H1 (cell line): ENCODE data around the gene EEIG1. TPM values are rescaled to one million over a fixed set of nuclear protein-coding genes. Genes with fewer than 3 reads are reported as not detected.

Source experiments
- CTCF ChIA-PET: fragments of 300-600 bp; sonication (Branson Sonifier 250); formaldehyde crosslinking; loops from one replicate; lab custom pipeline; 2021; ENCODE audit not compliant: partially characterized antibody; lab: Charles Lee
- POLR2A ChIA-PET: fragments of 300-600 bp; sonication (Branson Sonifier 250); formaldehyde crosslinking; loops from one replicate; lab custom pipeline; 2021; ENCODE audit warnings: inconsistent platforms; ENCODE audit not compliant: partially characterized antibody; lab: Charles Lee
- DNase-seq, 2 experiments: peaks; one replicate each; pipeline versions ENCODE4 v3.0.0 to v3.0.0-alpha.2; 2010 to 2022; ENCODE audit warnings: low spot score in 2 of 2, low read depth in 1 of 2, mixed read lengths in 1 of 2
- FAIRE-seq: peaks from 2 replicates; lab custom pipeline; 2011; peaks lifted over from hg19 to GRCh38; lab: Jason Lieb, UNC
- H2AFZ ChIP-seq: 2 replicates; pipeline ENCODE4 v1.8.1; 2012; ENCODE audit warnings: low read length, inconsistent platforms
- H2AK5ac ChIP-seq: 2 replicates; pipeline ENCODE4 v1.6.1; 2013; ENCODE audit warnings: low read depth, low read length
- H2BK120ac ChIP-seq: replicated peaks from 2 replicates; pipeline ENCODE3; 2013; ENCODE audit warnings: low read depth, low read length, inconsistent platforms
- H2BK12ac ChIP-seq: 2 replicates; pipeline ENCODE4 v1.6.1; 2013; ENCODE audit warnings: low read depth, low read length
- H2BK15ac ChIP-seq: 2 replicates; pipeline ENCODE4 v1.6.1; 2013; ENCODE audit warnings: low read length
- H2BK20ac ChIP-seq: 2 replicates; pipeline ENCODE4 v1.6.1; 2013; ENCODE audit warnings: low read length
- H2BK5ac ChIP-seq: 2 replicates; pipeline ENCODE4 v1.6.1; 2013; ENCODE audit warnings: low read depth, low read length
- H3K14ac ChIP-seq: 2 replicates; pipeline ENCODE4 v1.6.1; 2013; ENCODE audit warnings: inconsistent platforms; ENCODE audit not compliant: insufficient read length
- H3K18ac ChIP-seq: 2 replicates; pipeline ENCODE4 v1.6.1; 2013; ENCODE audit warnings: low read length; ENCODE audit errors: extremely low read depth
- H3K23ac ChIP-seq: 2 replicates; pipeline ENCODE4 v1.6.1; 2013; ENCODE audit warnings: inconsistent platforms; ENCODE audit not compliant: insufficient read length
- H3K23me2 ChIP-seq: 2 replicates; pipeline ENCODE4 v1.6.1; 2013; ENCODE audit warnings: low read depth, low read length
- H3K27ac ChIP-seq: 2 replicates; pipeline ENCODE4 v1.6.1; 2011; ENCODE audit warnings: low read depth, low read length, inconsistent platforms
- H3K27me3 ChIP-seq, 4 experiments: replicated peaks in 1 of 4; 1 replicate in 1 of 4; 2 replicates in 3 of 4; pipeline versions ENCODE4 v1.6.1 to v1.8.1; 2011 to 2013; ENCODE audit warnings: low read length in 3 of 4, mild to moderate bottlenecking in 3 of 4, inconsistent platforms in 2 of 4, mixed read lengths in 2 of 4, moderate library complexity in 1 of 4; ENCODE audit not compliant: control insufficient read depth in 3 of 4, insufficient read depth in 3 of 4; ENCODE audit errors: extremely low read depth in 1 of 4
- H3K36me3 ChIP-seq, 4 experiments: 2 replicates each; pipeline versions ENCODE4 v1.6.1 to v1.8.1; 2011 to 2013; ENCODE audit warnings: mild to moderate bottlenecking in 4 of 4, low read length in 3 of 4, moderate library complexity in 2 of 4, control low read depth in 1 of 4, inconsistent platforms in 1 of 4; ENCODE audit not compliant: insufficient read depth in 4 of 4, control insufficient read depth in 2 of 4
- H3K4ac ChIP-seq: replicated peaks from 2 replicates; pipeline ENCODE3; 2013; ENCODE audit warnings: low read length, low read depth, mixed read lengths, inconsistent platforms; ENCODE audit not compliant: insufficient read length
- H3K4me1 ChIP-seq, 4 experiments: replicated peaks in 1 of 4; 1 replicate in 1 of 4; 2 replicates in 3 of 4; pipeline versions ENCODE4 v1.6.1 to v1.8.1; 2011 to 2013; ENCODE audit warnings: low read length in 3 of 4, inconsistent platforms in 2 of 4, mixed read lengths in 1 of 4; ENCODE audit not compliant: insufficient read depth in 4 of 4, control insufficient read depth in 3 of 4
- H3K4me2 ChIP-seq, 2 experiments: 2 replicates each; pipeline versions ENCODE4 v1.6.1 to v1.8.1; 2011 to 2013; ENCODE audit warnings: low read depth in 2 of 2, low read length in 2 of 2, control low read depth in 1 of 2, inconsistent platforms in 1 of 2, mild to moderate bottlenecking in 1 of 2; ENCODE audit not compliant: insufficient read depth in 1 of 2
- H3K4me3 ChIP-seq, 4 experiments: fragments of 200-600, 300-600 bp in 1 of 4; sonication (generic), shearing (Covaris generic), sonication (Bioruptor Twin) in 1 of 4; 2 replicates each; pipeline versions ENCODE4 v1.5.1 to v1.8.1; 2011 to 2016; ENCODE audit warnings: low read length in 4 of 4, low read depth in 3 of 4, control low read depth in 2 of 4, inconsistent platforms in 2 of 4, mild to moderate bottlenecking in 2 of 4, mixed read lengths in 1 of 4, moderate library complexity in 1 of 4; ENCODE audit not compliant: insufficient read depth in 2 of 4; ENCODE audit errors: extremely low read depth in 1 of 4
- H3K56ac ChIP-seq: replicated peaks from 2 replicates; pipeline ENCODE3; 2013; ENCODE audit warnings: low read depth, mild to moderate bottlenecking, mixed read lengths, low read length, inconsistent platforms; ENCODE audit not compliant: insufficient read length
- H3K79me1 ChIP-seq: 2 replicates; pipeline ENCODE4 v1.6.1; 2013; ENCODE audit warnings: low read depth, low read length, control low read depth
- H3K79me2 ChIP-seq, 2 experiments: 2 replicates each; pipeline versions ENCODE4 v1.6.1 to v1.8.1; 2012 to 2013; ENCODE audit warnings: low read length in 2 of 2, mild to moderate bottlenecking in 2 of 2, inconsistent platforms in 1 of 2; ENCODE audit not compliant: insufficient read depth in 2 of 2, control insufficient read depth in 1 of 2
- H3K9ac ChIP-seq, 4 experiments: replicated peaks in 1 of 4; 1 replicate in 1 of 4; 2 replicates in 3 of 4; pipeline versions ENCODE4 v1.6.1 to v1.8.1; 2011 to 2013; ENCODE audit warnings: low read depth in 3 of 4, low read length in 3 of 4, control low read depth in 2 of 4, mild to moderate bottlenecking in 2 of 4, moderate library complexity in 2 of 4, inconsistent platforms in 1 of 4; ENCODE audit errors: extremely low read depth in 1 of 4
- H3K9me3 ChIP-seq, 2 experiments: 2 replicates each; pipeline versions ENCODE4 v1.6.1 to v1.8.1; 2012 to 2013; ENCODE audit warnings: mild to moderate bottlenecking in 2 of 2, moderate library complexity in 2 of 2, control low read depth in 1 of 2, inconsistent platforms in 1 of 2, low read depth in 1 of 2, low read length in 1 of 2, mixed read lengths in 1 of 2; ENCODE audit not compliant: insufficient read depth in 2 of 2
- H4K20me1 ChIP-seq, 2 experiments: replicated peaks in 1 of 2; 2 replicates each; pipeline versions ENCODE3 to v1.8.1; 2011 to 2013; ENCODE audit warnings: inconsistent platforms in 2 of 2, low read length in 2 of 2, mild to moderate bottlenecking in 1 of 2; ENCODE audit not compliant: insufficient read depth in 2 of 2, control insufficient read depth in 1 of 2
- H4K5ac ChIP-seq: 2 replicates; pipeline ENCODE4 v1.6.1; 2013; ENCODE audit warnings: low read length, low read depth, mixed read lengths, inconsistent platforms; ENCODE audit not compliant: insufficient read length
- H4K8ac ChIP-seq: 2 replicates; pipeline ENCODE4 v1.8.0; 2013; ENCODE audit warnings: mild to moderate bottlenecking, moderate library complexity, low read length, inconsistent platforms; ENCODE audit not compliant: insufficient read depth; ENCODE audit errors: extremely low read depth
- H4K91ac ChIP-seq: replicated peaks from 2 replicates; pipeline ENCODE3; 2013; ENCODE audit warnings: low read length, mixed read lengths, inconsistent platforms; ENCODE audit not compliant: insufficient read length
- E2F6 ChIP-seq: IDR thresholded peaks from 2 replicates; pipeline ENCODE4 v1.6.1; 2012; ENCODE audit warnings: inconsistent platforms
- EZH2 ChIP-seq: fragments of 200-600 bp; sonication (generic); IDR thresholded peaks from 2 replicates; pipeline ENCODE4 v1.7.1; 2012; ENCODE audit warnings: low read depth, mild to moderate bottlenecking, moderate library complexity, low read length, inconsistent platforms; ENCODE audit not compliant: severe bottlenecking
- GTF2F1 ChIP-seq: IDR thresholded peaks from 2 replicates; pipeline ENCODE4 v1.6.1; 2012; ENCODE audit warnings: low read depth, low read length, improper control_type of control experiment, borderline replicate concordance
- JUN ChIP-seq: IDR thresholded peaks from 2 replicates; pipeline ENCODE4 v1.6.1; 2011; ENCODE audit warnings: low read depth, mild to moderate bottlenecking, improper control_type of control experiment, low read length
- KDM4A ChIP-seq: IDR thresholded peaks from one replicate; pipeline ENCODE4 v1.7.1; 2012; ENCODE audit warnings: low read depth, mild to moderate bottlenecking, moderate library complexity, low read length, inconsistent platforms; ENCODE audit not compliant: severe bottlenecking
- NRF1 ChIP-seq: IDR thresholded peaks from 2 replicates; pipeline ENCODE4 v1.6.1; 2011; ENCODE audit warnings: mild to moderate bottlenecking, low read depth, low read length, improper control_type of control experiment
- POLR2AphosphoS5 ChIP-seq: IDR thresholded peaks from 2 replicates; pipeline ENCODE4 v1.6.1; 2011; ENCODE audit warnings: low read depth, low read length
- RAD21 ChIP-seq, 2 experiments: IDR thresholded peaks in 1 of 2; conservative IDR thresholded peaks in 1 of 2; 2 replicates each; pipeline ENCODE4 v1.6.1; 2011; ENCODE audit warnings: low read depth in 2 of 2, low read length in 2 of 2, improper control_type of control experiment in 1 of 2, inconsistent platforms in 1 of 2, mild to moderate bottlenecking in 1 of 2, moderate library complexity in 1 of 2
- RFX5 ChIP-seq: IDR thresholded peaks from 2 replicates; pipeline ENCODE4 v1.6.1; 2011; ENCODE audit warnings: low read depth, low read length, improper control_type of control experiment, borderline replicate concordance
- SP1 ChIP-seq: IDR thresholded peaks from 2 replicates; pipeline ENCODE4 v1.6.1; 2011; ENCODE audit warnings: low read depth, low read length
- WGBS, 2 experiments: shearing (Covaris generic) in 1 of 2; methylation state at CpG; one replicate each; pipeline versions ENCODE4 v1.1.6 to v1.1.7; 2013 to 2015; ENCODE audit warnings: low lambda C conversion rate in 2 of 2, mixed read lengths in 2 of 2, inconsistent platforms in 1 of 2, low coverage in 1 of 2, missing lambda C conversion rate in 1 of 2; ENCODE audit not compliant: insufficient replicate concordance in 2 of 2, insufficient coverage in 1 of 2, insufficient read length in 1 of 2; ENCODE audit errors: extremely low coverage in 1 of 2, missing lambda C conversion rate in 1 of 2; 5-methylcytosine and 5-hydroxymethylcytosine counted together
- polyA plus RNA-seq, 7 experiments: library from polyadenylated mRNA; depleted of rRNA in 3 of 7; stranded (reverse) in 5 of 7; unstranded in 2 of 7; fragments of >200 nt in 5 of 7; fragments of 200-250 nt in 2 of 7; gene quantifications; 1 replicate in 5 of 7; 2 replicates in 1 of 7; 4 replicates in 1 of 7; pipeline versions ENCODE4 v1.2.1 to v1.2.3, GENCODE V29; 2011 to 2013; ENCODE audit warnings: missing spikeins in 2 of 7, mixed read lengths in 2 of 7
- total RNA-seq: library from RNA; stranded (reverse); fragmentation: NEBNext Ultra II Directional; extraction: Animal tissue kit (Norgen Biotek cat#: 25700); gene quantifications from 2 replicates; pipeline ENCODE4 v1.2.1, GENCODE V29; 2021

Gene EEIG1
- total and polyA plus RNA-seq, 2 of the 8 experiments (the other 6 are each of a cell fraction or from before 2014, with no cell fraction given), result 29.8 to 50.8 TPM

- H3K18ac ChIP-seq, result no peak overlapping the region
- no peaks in the 10 kb centered on the region for H3K36me3 ChIP-seq
- no peak for FAIRE-seq
- no peak overlapping the region; a peak in 1 of 4 replicates for H3K4me2 ChIP-seq
- no peaks in the 10 kb centered on the region for H3K27me3 ChIP-seq
- no peaks in the 10 kb centered on the region; the same call in 1 of the 2 replicates for H3K23me2 ChIP-seq
- H2BK120ac ChIP-seq, result no peak overlapping the region
- POLR2A ChIA-PET, result interaction anchor here (0.8 to 1.3 kb wide), 3 partner anchors 8 to 30 kb away, joined by 3 to 5 read pairs (median 3); partner anchors contain the start of gene EEIG1
- H3K4me1 ChIP-seq, result peaks cover 4 to 60% (median 48%) of the 10 kb centered on the region in 4 experiments
- H2BK20ac ChIP-seq, result no peak overlapping the region
- no peak overlapping the region for H2BK15ac ChIP-seq
- 0 out of 2 replicates have a peak overlapping the region, but pooled peaks have one; percentile 52 for H3K27ac ChIP-seq
- H3K14ac ChIP-seq, result no peak overlapping the region
- H3K9ac ChIP-seq, result no peak overlapping the region
- H3K9me3 ChIP-seq, result no peaks in the 10 kb centered on the region
- H4K91ac ChIP-seq, result no peak overlapping the region
- peak overlapping the region; percentile 29; the same call in 1 of the 2 replicates for H4K8ac ChIP-seq
- no peak overlapping the region for H2AFZ ChIP-seq
- H2BK5ac ChIP-seq, result peak overlapping the region; percentile 60
- H3K23ac ChIP-seq, result no peak overlapping the region
- CTCF ChIA-PET, result interaction anchor here (0.7 to 7.6 kb wide), 8 partner anchors 10 to 151 kb away, joined by 3 to 55 read pairs (median 4); no protein-coding TSS in a partner anchor
- H3K79me1 ChIP-seq, result peaks cover 59% of the 10 kb centered on the region
- peaks cover 27 to 99% of the 10 kb centered on the region in 2 experiments for H3K79me2 ChIP-seq
- H2BK12ac ChIP-seq, result 0 out of 2 replicates have a peak overlapping the region, but pooled peaks have one; percentile 27
- H3K4me3 ChIP-seq, result no peak overlapping the region
- H2AK5ac ChIP-seq, result 0 out of 2 replicates have a peak overlapping the region, but pooled peaks have one; percentile 47
- H4K20me1 ChIP-seq, result peaks cover 63 to 70% of the 10 kb centered on the region in 2 experiments
- 88% methylated on average over 17 of the region's 17 CpGs; no CpG with 5 or more reads in 1 of the 2 experiments for WGBS, 2 experiments
- DNase-seq, result no peak
- H3K4ac ChIP-seq, result no peak overlapping the region
- no peak overlapping the region for H3K56ac ChIP-seq
- H4K5ac ChIP-seq, result no peak overlapping the region
- TF ChIP-seq POLR2AphosphoS5 (no peak), JUN (no peak), NRF1 (no peak), RFX5 (no peak), KDM4A (no peak), GTF2F1 (no peak), SP1 (no peak), RAD21 (IDR thresholded peaks at IDR 0.05 in 1 of 2, conservative IDR thresholded peaks at IDR 0.05 in 1 of 2; ENCODE audit: low read depth in 2 of 2, low read length in 2 of 2) (no peak), E2F6 (no peak), EZH2 (no peak)
Observed at GRCh38 chr9:127973169-127974000, 7.4 kb downstream of the EEIG1 start.
